NCI-H128 (cell line): ENCODE results near the gene LRRC37A3.
"Not testable (repeated sequence)": the region's sequence is repeated elsewhere in the genome, so short reads cannot be mapped to it uniquely, and the experiment has no call there.

ENCODE experiments used
- DNase-seq: peaks from one replicate; lab custom pipeline; 2025; ENCODE audit not compliant: unreplicated experiment; lab: John Stamatoyannopoulos, UW

Gene LRRC37A3

DNA sequence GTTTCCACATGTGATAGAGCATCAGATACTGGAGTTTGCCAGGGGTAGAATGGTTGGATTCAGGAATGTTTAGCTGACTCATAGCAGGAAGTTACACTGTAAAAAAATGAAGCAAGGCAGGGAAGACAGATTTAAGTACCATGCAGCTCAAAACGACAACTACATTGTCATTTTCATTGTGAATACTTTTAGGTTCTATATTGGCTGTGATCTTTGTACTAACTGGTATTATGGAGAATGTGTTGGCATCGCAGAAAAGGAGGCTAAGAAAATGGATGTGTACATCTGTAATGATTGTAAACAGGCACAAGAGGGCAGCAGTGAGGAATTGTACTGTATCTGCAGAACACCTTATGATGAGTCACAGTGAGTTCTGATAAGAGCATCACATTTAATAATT, 8.2 kb upstream of the LRRC37A3 start:
- not testable (repeated sequence) for DNase-seq

DNA sequence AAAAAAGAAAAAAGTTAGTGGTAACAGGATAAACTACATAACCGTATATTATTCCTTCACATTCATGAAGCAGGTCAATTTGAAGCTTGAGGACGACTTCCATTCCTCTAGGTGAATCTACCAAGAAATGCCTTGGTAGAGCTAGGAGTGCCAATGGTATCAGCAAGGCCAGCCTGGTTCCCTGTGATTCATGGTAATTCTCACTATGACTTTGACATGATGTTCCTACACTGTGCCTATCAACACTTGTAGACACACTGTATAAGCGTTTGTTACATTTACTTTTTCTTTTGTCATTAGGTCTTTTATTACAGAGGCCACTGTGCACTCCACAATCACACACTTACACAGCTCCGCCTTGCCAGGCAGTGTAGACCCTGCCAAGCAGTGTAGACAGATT, 7.2 kb upstream of the LRRC37A3 start:
- DNase-seq, result not testable (repeated sequence)

DNA sequence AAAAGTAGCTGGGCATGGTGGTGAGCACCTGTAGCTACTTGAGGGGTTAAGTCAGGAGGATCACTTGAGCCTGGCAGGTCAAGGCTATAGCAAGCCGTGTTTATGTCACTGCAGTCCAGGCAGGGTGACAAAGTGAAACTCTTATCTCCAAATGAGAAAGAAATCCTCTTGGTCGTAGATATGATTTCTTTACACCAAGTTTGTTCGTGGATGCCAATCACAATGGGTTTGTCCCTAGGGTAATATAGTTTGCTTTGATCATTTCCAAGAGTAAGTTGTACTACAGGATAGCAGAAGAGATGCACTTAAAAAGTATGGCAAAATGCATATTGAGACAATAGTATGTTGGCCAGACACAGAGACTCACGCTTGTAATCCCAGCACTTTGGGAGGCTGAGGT, 6.0 kb upstream of the LRRC37A3 start:
- DNase-seq, result not testable (repeated sequence)

DNA sequence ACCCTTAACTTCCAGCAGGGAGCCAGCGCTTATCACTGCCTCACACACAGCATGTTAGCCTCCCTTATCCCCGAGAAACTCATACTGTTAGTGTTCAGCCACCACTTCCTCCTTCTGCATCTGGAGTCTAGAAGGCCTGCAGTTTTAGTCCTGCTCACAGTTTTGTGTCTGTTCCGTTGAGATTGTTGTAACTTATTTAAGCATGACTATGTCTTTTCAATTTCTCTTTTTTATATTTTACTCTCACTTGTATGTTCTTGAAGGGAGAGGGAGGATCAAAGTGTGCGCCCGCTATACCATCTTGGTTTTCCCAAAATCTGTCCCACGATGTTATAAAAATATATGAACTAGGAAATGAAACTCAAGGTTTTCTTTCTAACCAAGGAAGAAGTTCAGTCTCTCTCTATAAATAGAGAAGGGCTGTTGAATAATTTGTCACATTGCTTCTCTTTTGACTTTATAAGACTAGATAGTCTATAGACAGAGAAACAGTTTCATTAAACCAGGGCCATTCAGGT, 3.8 kb upstream of the LRRC37A3 start:
- not testable (repeated sequence) for DNase-seq

DNA sequence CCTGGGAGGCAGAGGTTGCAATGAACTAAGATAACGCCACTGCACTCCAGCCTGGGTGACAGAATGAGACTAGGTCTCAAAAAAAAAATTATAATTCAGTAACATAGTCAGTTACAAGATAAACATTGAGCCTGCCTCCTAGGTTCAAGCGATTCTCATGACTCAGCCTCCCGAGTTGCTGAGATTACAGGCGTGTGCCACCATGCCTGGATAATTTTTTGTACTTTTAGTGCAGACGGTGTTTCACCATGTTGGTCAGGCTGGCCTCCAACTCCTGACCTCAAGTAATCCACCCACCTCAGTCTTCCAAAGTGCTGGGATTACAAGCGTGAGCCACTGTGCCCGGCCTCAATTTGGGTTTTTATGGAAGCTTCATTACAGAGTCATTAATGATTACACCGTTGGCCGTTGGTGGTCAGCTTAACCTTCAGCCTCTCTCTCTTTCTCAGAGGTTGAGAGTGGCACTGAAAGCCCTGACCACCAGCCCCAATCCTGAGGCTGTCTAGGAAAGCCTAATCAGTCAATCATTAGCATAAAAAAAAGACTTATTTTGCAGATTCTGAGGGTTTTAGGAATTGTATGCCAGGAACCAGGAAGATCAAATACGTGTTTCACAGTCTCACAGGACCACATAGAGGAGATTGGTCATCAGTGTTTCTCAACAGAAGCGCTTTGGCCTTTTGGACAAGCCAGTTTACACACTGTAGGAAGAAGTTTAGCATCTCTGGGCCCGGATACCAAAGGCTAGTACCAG, 1.3 kb upstream of the LRRC37A3 start:
- no peak for DNase-seq

DNA sequence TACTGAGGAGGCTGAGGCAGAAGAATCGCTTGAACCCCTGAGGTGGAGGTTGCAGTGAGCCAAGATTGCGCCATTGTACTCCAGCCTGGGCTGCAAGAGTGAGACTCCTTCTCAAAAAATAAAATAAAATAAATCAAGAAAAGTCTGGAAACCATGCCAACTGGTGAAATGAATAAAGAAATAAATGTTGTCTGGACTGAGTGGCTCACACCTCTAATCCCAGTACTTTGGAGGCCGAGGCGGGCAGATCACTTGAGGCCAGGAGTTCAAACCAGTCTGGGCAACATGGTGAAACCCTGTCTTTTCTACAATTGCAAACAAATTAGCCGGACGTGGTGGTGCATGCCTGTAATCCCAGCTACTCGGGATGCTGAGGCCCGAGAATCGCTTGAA, 744 bp upstream of the LRRC37A3 start:
- no peak for DNase-seq

DNA sequence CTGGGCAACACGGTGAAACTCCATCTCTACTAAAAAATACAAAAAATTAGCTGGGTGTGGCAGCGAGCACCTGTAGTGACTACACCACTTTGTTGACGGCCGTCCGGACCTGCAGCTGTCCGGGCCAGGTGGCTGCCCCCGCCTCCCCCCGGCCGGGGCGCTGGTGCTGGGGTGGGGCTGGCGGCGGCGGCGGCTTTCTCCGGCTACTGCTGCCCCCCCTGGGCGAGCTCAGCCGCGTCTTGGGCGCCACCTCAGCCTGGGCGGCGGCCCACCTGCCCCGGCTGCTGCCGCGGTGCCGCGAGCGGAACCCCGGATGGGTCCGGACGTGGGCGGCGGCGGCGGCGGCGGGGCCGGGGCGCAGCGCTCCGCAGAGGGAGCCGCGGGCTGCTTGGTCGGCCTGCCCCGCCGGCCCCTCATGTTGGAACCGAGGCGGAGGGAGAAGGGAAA, 413 bp downstream of the LRRC37A3 start:
- DNase-seq, result not testable (repeated sequence)

DNA sequence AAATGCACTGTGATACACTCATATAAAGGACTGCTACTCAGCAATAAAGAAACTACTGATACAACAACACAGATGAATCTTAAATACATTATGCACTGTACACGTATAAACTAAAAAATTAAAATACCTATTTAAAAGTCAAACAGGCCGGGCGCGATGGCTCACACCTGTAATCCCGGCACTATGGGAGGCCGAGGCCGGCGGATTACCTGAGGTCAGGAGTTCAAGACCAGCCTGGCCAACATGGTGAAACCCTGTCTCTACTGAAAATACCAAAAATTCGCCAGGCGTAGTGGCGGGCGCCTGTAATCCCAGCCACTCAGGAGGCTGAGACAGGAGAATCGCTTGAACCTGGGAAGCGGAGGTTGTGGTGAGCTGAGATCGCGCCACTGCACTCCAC, 1.7 kb downstream of the LRRC37A3 start:
- DNase-seq, result not testable (repeated sequence)

DNA sequence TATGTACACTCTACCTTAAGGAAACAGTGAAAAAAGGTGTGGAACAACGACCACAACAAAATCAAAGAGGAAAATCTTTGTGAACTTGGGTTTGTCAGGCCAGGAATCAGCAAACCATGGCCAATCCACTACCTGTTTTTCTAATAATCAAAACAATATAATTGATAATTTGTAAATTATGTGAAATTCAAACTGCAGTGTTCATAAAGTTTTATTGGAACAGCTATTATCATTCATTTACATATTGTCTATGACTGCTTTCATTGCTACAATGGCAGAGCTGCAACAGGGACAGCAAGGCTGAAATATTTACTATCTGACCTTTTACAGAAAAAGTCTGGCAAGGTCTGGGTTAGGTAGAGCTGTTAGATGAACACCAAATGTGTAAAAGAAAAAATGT, 4.0 kb downstream of the LRRC37A3 start:
- DNase-seq, result not testable (repeated sequence)

DNA sequence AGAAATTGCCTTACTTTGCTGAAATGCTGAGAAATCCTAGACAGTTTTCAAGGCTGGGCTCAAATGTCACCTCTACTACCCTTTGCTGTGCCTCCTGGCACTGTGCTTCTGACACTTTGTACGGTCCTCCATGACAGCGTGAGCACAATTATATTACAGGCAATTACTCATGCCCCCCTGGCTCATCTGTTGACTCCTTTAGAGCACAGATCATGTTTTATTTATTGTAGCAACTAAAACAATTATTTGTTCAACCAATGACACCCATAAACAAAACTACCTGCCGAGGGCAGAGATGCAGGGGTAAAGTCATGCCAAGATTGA, 9.1 kb downstream of the LRRC37A3 start:
- DNase-seq, result not testable (repeated sequence)

DNA sequence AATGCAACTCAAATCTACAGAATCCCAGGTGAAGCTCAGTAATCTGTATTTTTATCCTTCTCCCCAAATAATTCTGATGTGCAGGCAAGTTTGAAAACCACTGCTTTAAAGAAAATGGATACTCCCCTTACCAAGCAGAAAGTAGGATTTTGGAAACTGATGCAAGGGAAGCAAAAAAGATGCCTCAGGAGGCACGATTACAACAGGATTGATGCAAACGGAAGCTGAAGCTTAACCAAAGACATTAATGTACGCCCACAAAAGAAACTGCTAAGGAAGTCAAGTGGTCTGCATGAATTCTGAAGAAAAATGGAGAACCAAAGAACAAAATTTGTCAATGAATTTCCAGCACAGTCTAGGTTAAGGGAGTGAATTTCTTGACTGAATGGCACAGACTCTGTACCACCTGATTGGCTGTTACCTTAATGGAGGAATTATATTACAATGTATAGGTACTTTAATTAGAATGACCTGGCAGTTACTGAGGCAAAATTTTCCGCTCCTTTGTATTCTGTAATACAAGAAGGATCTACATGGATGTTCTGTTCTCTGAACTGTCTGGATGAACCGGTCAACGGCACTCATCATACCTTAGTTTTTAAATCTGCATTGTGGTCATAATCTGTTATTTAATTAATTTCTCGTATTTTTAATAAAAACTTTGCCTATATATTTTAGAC, 9.6 kb downstream of the LRRC37A3 start:
- DNase-seq, result not testable (repeated sequence)

DNA sequence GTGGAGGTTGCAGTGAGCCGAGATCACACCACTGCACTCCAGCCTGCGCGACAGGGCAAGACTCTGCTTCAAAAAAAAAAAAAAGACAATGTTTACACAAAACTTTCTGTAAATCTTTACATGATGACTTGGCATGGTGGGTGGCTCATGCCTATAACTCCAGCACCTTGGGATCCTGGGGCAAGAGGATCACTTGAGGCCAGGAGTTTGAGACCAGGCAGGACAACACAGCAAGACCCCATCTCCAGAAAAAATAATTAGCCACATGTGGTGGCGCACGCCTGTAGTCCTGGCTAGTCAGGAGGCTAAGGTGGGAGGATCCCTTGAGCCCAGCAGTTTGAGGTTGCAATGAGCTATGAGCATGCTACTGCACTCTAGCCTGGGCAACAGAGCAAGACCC, 15.2 kb downstream of the LRRC37A3 start:
- DNase-seq, result not testable (repeated sequence)

DNA sequence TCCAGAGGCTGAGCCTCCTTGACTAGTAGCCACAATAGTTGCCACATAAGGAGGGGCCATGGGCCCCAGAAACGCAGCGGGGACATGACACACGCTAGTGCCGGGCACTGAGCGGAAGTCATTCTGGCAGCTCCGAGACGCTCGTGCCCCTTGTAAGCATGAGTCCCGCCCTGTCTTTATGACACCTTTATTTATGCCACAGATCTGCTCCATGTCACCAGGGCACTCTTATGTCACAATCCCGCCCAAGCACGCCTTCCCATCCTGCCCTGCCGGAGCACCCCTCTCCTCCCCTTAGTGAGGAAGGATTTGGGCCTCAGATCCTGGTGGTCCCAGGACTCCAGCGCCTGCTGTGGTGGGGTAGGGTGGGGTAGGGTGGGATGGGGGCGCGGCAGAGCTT, 22.1 kb downstream of the LRRC37A3 start:
- not testable (repeated sequence) for DNase-seq

DNA sequence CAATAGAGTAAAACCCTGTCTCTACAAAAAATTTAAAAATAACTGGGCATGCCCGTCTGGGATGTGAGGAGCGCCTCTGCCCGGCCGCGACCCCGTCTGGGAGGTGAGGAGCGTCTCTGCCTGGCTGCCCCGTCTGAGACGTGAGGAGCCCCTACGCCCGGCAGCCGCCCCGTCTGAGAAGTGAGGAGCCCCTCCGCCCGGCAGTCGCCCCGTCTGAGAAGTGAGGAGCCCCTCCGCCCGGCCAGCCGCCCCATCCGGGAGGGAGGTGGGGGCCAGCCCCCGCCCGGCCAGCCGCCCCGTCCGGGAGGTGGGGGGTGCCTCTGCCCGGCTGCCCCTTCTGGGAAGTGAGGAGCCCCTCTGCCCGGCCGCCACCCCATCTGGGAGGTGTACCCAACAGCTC, 45.1 kb downstream of the LRRC37A3 start:
- DNase-seq, result not testable (repeated sequence)

DNA sequence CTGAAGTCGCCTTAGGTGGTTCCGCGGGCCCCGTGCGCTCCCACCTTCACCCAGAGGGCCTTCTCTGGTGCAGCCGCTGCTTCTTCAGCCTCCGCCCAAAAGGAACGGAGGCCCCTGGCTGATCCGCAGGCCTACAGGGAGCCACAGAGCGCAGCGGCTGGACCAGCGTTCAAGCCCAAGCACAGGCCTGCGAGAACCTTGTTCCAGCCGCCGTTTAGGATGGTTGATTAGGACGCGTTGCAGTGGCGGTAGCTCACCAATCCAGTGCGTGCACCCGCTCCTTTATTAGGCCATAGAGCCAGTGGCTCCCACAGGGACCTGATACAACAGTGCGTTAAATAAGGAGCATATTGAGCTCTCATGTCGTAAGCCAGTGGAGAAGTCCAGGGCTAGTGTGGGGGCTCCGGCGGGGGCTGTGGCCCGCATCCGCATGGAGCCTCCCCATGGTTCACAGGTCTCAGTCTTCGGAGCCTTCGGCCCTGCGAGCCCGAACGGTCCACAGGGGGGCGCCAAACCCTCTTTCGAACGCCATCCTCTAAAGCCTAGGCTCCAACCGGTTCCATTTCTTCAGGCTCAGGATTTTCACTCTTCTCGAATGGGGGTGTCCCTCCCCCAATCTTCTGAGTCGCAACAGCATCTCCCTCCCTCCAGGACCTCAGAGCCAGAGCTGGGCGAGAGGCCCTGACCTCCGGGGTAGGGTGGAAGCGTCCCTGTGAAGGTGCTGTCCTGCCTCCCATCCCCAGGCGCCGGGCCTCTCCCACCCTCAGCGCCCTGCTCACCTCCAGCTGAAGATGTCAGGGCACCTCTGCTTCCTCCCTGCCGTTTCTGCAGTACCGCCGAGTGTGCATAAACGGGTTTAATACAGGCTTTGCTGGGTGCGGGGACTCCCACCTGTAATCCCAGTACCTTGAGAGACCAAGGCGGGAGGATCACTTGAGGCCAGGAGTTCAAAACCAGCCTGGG, 71.5 kb downstream of the LRRC37A3 start:
- DNase-seq, result not testable (repeated sequence)

DNA sequence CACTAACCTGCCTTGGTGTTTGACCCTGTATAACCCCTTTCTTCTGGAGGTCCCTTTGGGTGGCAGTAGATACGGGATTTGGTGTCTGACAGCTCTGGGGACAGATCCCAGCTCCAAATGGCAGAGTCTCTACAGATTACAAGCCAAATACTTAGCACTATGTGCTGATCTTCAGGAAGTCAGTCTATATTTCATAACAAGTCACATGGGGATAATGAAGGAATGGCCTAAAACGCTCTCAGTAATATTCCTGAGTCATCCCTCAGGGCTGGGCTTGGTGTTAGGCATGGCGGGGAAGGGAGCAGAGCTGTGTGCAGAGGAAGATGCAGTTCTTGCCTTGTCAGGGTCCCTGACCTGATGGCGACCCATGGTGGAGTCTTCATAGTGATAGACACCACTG, 72.4 kb downstream of the LRRC37A3 start:
- not testable (repeated sequence) for DNase-seq

DNA sequence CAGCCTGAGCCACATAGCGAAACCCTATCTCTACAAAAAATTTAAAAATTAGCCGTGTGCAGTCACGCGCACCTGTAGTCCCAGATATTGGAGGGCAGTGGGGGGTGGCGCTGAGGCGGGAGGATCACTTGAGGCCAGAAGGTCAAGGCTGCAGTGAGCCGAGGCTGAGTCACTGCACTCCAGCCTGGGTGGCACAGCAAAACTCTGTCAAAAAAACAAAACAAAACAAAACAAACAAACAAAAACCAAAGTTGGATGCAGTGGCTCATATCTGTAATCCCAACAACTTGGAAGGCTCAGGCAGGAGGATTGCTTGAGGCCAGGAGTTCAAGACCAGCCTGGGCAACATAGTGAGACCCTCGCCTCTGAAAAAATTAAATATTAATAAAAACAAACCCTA, 75.4 kb downstream of the LRRC37A3 start:
- DNase-seq, result not testable (repeated sequence)

DNA sequence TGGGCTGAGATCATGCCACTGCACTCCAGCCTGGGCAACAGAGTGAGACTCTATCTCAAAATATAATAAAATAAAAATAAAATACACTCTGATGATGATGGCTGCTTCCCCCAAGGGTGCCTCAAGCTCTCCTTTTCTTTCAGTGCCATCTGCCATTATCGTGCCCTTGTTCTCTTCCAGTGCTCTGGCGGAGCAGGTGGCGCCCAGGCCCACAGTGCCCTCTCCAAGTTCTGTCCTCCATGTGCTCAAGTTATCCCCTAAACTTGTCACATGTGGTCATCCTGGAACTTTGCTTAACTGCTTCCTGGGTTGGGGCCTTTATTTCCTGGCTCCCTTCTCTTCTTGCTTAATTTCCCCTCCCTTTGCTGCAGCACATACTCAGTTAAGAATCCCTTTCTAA, 76.4 kb downstream of the LRRC37A3 start:
- DNase-seq, result not testable (repeated sequence)

DNA sequence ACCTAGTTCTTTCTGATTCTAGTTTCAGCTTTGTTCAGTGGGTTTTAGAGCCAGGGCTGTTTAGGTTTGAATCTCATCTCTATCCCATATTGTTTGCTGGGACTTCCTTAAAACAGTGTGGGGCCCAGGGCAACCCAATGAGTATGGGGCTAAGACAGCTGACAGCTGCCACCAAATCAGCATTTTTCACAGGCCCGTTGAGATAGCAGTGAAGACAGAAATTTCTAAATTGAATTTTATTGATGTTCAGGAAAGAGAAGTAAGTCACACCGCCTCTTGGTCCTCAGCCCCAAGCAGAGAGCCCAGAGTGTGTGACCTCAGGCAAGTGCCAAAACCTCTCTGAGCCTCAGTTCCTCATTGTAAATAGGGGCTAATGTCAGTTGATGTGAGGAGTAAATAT, 78.3 kb downstream of the LRRC37A3 start:
- DNase-seq, result not testable (repeated sequence)

DNA sequence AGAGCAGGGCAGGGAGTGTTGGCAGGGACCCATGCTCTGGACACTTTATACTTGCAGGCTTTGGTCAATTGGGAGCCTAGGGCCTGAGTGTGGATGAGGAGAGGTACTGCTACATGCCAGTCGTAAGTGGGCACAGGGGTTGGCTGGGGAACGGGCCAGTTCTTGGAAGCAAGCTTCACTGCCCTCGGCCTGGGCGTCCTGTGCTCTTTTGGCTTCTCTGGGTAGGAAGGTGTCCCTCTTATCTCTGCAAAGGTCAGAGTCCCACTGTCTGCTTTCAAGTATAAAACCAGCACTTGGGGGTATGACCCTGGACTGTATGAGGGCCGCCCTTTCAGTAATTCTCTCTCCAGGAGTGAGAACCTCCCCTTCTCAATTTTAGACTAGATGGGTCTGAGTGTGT, 80.8 kb downstream of the LRRC37A3 start:
- DNase-seq, result not testable (repeated sequence)
